ENCODE data around the gene ASPSCR1. TPM values are rescaled to one million over a fixed set of nuclear protein-coding genes. Genes with fewer than 3 reads are reported as not detected.

The ASPSCR1 gene
- total and polyA plus RNA-seq, 2 of the 8 experiments (the other 6 are each of a cell fraction or from before 2014, with no cell fraction given): 33.3 to 43.7 TPM

- TF ChIP-seq GTF2F1 (IDR thresholded peaks at IDR 0.05; ENCODE audit: borderline replicate concordance, low read depth, low read length): no peak
- TF ChIP-seq, protein P1, sequence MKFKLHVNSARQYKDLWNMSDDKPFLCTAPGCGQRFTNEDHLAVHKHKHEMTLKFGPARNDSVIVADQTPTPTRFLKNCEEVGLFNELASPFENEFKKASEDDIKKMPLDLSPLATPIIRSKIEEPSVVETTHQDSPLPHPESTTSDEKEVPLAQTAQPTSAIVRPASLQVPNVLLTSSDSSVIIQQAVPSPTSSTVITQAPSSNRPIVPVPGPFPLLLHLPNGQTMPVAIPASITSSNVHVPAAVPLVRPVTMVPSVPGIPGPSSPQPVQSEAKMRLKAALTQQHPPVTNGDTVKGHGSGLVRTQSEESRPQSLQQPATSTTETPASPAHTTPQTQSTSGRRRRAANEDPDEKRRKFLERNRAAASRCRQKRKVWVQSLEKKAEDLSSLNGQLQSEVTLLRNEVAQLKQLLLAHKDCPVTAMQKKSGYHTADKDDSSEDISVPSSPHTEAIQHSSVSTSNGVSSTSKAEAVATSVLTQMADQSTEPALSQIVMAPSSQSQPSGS (IDR thresholded peaks at IDR 0.05; ENCODE audit: low read length): no peak
- no peak for TF ChIP-seq POLR2A (IDR thresholded peaks at IDR 0.05; ENCODE audit: control extremely low read depth in 1 of 2, low read depth in 2 of 2, low read length in 2 of 2)
- TF ChIP-seq, protein P2, sequence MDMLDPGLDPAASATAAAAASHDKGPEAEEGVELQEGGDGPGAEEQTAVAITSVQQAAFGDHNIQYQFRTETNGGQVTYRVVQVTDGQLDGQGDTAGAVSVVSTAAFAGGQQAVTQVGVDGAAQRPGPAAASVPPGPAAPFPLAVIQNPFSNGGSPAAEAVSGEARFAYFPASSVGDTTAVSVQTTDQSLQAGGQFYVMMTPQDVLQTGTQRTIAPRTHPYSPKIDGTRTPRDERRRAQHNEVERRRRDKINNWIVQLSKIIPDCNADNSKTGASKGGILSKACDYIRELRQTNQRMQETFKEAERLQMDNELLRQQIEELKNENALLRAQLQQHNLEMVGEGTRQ (IDR thresholded peaks at IDR 0.05; ENCODE audit: low read length): no peak
These were observed 23.6 kb downstream of the ASPSCR1 start (continued) for GRCh38 chr17:82000803-82001570.
